Measurements from ENCODE around the gene PAEP. TPM values are rescaled to one million over a fixed set of nuclear protein-coding genes. Genes with fewer than 3 reads are reported as not detected.

Gene PAEP
- total RNA-seq, 3 donors from 2014 or later (not counting 1 experiment from before 2014, with no cell fraction given): not detected

GRCh38 chr9:135614821-135615665, 53.5 kb downstream of the PAEP start:
- DNase-seq (no peak), ATAC-seq (no peak)
- Mint-ChIP-seq H3K4me3 (no peak overlapping the region), H3K4me1 (no peaks in the 10 kb centered on the region), H3K27me3 (ENCODE audit: low read depth in 2 of 2) (no peaks in the 10 kb centered on the region), H3K36me3 (no peaks in the 10 kb centered on the region), H3K9me3 (no peaks in the 10 kb centered on the region), H3K27ac (no peak overlapping the region)
- Histone ChIP-seq H3K4me3 (ENCODE audit: low read length) (no peak overlapping the region), H3K27ac (ENCODE audit: low read length) (no peak overlapping the region), H3K27me3 (ENCODE audit: control insufficient read depth, insufficient read depth, low read length) (no peaks in the 10 kb centered on the region), H3K36me3 (ENCODE audit: control insufficient read depth, insufficient read depth, low read length) (no peaks in the 10 kb centered on the region), H3K9me3 (ENCODE audit: control insufficient read depth, insufficient read depth, low read length) (no peaks in the 10 kb centered on the region), H3K4me1 (ENCODE audit: control insufficient read depth, insufficient read depth, low read length) (no peaks in the 10 kb centered on the region)
- intact Hi-C loops (cut with micrococcal nuclease): no loop called here
- TF ChIP-seq CTCF (IDR thresholded peaks at IDR 0.05): no peak
- WGBS (ENCODE audit: insufficient coverage): 79% methylated on average over 28 of the region's 29 CpGs

GRCh38 chr9:135615666-135616618, 54.4 kb downstream of the PAEP start:
- intact Hi-C loops (cut with micrococcal nuclease): no loop called here
- Mint-ChIP-seq H3K9me3 (no peaks in the 10 kb centered on the region), H3K36me3 (no peaks in the 10 kb centered on the region), H3K4me3 (no peak overlapping the region), H3K4me1 (no peaks in the 10 kb centered on the region), H3K27me3 (ENCODE audit: low read depth in 2 of 2) (peaks cover 0 to 6% of the 10 kb centered on the region in 2 donors), H3K27ac (no peak overlapping the region)
- WGBS (ENCODE audit: insufficient coverage): 76% methylated on average over 31 of the region's 31 CpGs
- Histone ChIP-seq H3K4me1 (ENCODE audit: control insufficient read depth, insufficient read depth, low read length) (no peaks in the 10 kb centered on the region), H3K27ac (ENCODE audit: low read length) (no peak overlapping the region), H3K9me3 (ENCODE audit: control insufficient read depth, insufficient read depth, low read length) (no peaks in the 10 kb centered on the region), H3K27me3 (ENCODE audit: control insufficient read depth, insufficient read depth, low read length) (no peaks in the 10 kb centered on the region), H3K4me3 (ENCODE audit: low read length) (no peak overlapping the region), H3K36me3 (ENCODE audit: control insufficient read depth, insufficient read depth, low read length) (no peaks in the 10 kb centered on the region)
- ATAC-seq (no peak), DNase-seq (no peak)
- no peak for TF ChIP-seq CTCF (IDR thresholded peaks at IDR 0.05)

Other genes with a start within 250 kb of the PAEP start
- 1 to 10 TPM; 3.2 to 5.3 (median 3.6) TPM for gene PPP1R26, start 82.0 kb upstream of the PAEP start, total RNA-seq
- 10 to 100 TPM; 15.6 to 26.7 (median 24.7) TPM for gene MRPS2, start 61.1 kb upstream of the PAEP start, total RNA-seq
- not detected for gene LCN1, start 40.3 kb upstream of the PAEP start, total RNA-seq
- gene OBP2A, start 15.6 kb upstream of the PAEP start, total RNA-seq: not detected
- not detected for gene GLT6D1, start 77.8 kb downstream of the PAEP start, total RNA-seq
- not detected for gene LCN9, start 101.6 kb downstream of the PAEP start, total RNA-seq
- not detected for gene SOHLH1, start 137.7 kb downstream of the PAEP start, total RNA-seq
- gene KCNT1, start 140.4 kb downstream of the PAEP start, total RNA-seq: 1 to 10 TPM in 1 of 3 donors, under 1 TPM in 2; 0.52 to 1.2 (median 0.88) TPM

All from natural killer cell (primary cell).